ENCODE data around the gene LNP1.

DNA sequence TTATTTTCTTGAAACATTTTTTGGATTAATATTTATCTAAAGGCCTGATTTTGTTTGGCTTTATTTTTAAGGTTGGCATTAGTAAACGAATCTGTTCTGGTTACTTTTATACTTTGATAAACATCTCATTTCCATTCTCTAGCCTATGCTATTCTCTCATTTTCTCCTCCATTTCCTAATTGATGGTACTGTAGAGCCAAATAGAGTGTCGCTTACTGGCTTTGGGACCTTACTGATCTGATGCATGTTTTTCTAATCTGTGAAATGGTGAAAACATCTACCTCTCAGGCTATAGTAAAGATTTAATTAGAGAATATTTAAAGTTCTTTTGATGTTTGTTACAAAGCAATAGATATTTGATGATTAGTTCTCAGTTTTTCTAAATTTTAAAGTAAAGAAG, 1.6 kb downstream of the LNP1 start:
- no peak for TF ChIP-seq ZNF558 (CRISPR knock-in tag; IDR thresholded peaks at IDR 0.05; ENCODE audit: borderline replicate concordance)
- TF ChIP-seq, protein P1, sequence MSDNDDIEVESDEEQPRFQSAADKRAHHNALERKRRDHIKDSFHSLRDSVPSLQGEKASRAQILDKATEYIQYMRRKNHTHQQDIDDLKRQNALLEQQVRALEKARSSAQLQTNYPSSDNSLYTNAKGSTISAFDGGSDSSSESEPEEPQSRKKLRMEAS (IDR thresholded peaks at IDR 0.05): no peak
- TF ChIP-seq HES4 (CRISPR knock-in tag; IDR thresholded peaks at IDR 0.05; ENCODE audit: borderline replicate concordance): no peak
- TF ChIP-seq RAD21 (CRISPR knock-in tag; IDR thresholded peaks at IDR 0.05): no peak
- TF ChIP-seq ZNF101 (CRISPR knock-in tag; IDR thresholded peaks at IDR 0.05; ENCODE audit: borderline replicate concordance, low read depth): no peak
